HuH-7.5 (cell line): ENCODE measurements around the gene RERE.

ENCODE experiments used
- DNase-seq: peaks from one replicate; pipeline ENCODE4 v3.0.0; 2011; ENCODE audit warnings: low spot score

RERE gene

DNA sequence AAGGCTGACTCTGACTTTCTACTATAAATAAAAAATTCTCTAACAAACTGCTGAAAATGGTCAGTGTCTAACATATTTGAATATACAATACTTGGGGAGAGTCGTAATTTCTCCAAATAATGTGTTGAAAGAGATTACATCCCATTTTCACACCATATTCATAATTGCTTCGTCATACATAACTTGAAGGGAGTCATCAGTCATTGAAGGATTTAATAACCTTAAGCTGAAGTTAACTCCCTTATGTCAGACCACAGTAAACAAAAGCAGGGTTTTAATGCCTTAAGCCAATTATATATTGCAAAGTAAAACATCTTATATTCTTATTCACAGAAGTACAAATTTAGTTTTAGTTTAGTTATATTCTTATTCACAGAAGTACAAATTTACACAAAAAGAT, 129.9 kb downstream of the RERE start:
- no peak for DNase-seq

DNA sequence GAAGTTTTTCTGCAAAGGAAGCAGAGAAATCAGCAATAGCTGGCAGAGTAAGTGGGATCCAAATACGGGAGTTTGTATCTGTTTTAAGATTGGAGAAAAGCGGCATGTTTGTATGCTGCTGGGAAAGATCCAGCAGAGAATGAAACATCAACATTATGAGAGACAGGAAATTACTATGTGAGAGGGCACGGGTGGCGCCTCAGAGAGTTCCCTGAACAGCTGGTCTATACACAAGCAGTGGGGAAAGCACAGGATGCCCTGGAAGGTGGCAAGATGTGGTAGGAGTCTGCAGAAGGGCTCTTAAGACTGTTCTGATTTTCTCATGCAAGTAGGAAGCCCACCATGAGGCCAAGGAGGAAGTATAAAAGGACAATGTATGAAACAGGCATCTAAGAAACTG, 130.4 kb downstream of the RERE start:
- DNase-seq: no peak

DNA sequence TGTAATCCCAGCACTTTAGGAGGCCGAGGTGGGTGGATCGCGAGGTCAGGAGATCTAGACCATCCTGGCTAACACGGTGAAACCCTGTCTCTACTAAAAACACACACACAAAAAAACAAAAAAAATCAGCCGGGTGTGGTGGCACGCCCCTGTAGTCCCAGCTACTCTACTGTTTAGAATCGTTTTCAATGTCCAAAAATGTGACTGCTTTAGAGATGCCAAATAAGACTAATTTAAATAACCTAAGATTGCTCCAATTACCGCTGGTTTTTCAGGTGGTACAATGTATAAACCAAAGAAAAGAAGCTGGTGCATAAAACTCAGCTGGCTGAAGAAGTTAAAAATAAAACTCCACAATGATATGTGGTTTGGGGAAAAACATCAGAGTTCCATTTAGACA, 132.0 kb downstream of the RERE start:
- DNase-seq: no peak

DNA sequence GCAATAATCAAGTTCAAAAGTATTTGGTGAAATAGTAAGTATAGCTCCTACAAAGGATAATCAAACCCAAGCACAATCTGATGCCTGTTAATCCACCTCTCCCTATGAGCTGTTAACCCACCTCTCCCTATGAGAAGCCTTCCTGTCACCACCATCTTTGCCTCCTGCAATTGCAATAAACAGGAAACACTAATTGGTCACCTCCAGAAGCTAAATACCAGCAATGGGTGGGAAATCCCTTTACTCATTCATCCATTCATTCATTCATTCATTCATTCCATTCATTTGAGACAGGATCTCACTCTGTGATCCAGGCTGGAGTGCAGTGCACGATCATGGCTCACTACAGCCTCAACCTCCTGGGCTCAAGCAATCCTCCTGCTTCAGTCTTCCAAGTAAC, 132.8 kb downstream of the RERE start:
- DNase-seq: no peak

DNA sequence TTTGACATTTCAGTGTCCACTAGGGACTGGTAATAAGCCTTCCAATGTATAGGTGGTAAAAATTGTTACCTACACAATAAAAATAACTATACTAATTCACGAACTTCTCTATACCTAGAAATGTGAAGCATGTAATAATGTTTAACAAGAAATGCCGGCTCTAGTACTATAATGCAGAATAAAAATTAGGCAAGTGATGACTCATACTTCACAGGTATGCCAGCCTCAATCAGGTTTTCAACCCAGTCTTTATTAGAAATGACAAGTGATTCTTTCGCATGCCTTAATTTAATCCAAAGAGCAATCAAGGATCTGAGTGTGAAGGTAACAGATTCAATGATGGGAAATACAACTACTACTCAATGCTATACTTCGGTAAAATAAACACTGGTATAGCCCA, 134.9 kb downstream of the RERE start:
- no peak for DNase-seq

DNA sequence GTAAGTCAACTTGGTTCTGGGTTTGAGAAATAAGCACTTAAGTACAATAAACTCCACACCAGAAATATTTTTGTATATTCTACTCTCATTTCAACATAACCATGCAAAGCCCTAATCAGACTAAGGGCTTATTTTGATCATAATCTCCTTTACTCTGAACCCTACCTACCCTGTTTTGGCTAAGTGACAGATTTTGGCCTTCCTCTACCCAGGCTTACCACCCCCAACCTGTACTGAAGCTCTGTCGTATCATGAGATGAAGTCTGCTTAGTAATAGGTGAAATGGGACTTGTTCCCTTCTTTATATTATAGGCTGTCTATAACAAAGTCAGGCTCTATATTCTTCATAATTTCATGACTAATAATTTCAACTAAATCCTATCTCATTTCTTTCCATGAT, 135.5 kb downstream of the RERE start:
- DNase-seq: no peak

DNA sequence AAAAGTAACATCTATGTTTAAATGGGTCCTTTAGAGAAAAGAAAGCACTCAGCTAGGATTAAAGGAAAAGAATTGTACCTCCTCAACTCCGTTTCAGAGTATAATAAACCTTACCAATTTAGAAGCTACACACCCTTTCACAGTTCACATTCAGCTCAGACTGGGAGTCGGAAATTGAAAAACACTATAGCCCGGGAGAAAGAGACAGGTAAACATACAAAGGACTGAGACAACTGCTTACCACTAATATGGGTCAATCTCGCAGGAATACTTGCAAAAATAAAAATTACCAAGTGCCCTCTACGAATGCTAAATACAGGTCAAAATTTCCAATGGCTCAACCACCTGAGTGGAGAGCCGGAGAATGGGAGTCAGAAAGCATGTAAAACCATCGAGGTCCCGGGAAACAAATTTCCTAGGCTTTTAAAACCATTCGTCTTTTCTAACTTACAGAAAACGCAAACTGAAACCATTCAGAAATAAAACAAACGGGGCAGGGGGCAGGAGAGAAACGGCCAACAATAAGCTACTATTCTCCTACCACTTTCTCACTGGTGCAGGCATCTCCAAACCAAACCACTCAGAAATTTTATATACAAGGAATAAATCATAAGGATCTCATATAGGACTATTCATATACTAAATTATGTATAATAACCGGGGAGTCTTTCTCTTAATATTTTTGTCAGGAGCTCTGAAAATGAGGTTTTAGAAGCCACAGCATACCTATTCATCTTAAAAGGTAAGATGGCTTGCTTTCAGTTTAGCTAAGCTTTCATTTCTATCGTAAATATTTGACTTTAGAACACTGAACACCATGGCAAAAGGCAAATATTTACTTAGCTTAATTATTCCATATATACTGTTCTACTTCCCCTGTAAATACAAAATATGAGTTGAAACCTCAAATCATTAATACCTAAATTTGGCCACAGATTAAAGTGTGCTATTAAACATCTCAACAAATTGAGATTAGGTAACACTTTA, 136.5 kb downstream of the RERE start:
- DNase-seq: no peak

DNA sequence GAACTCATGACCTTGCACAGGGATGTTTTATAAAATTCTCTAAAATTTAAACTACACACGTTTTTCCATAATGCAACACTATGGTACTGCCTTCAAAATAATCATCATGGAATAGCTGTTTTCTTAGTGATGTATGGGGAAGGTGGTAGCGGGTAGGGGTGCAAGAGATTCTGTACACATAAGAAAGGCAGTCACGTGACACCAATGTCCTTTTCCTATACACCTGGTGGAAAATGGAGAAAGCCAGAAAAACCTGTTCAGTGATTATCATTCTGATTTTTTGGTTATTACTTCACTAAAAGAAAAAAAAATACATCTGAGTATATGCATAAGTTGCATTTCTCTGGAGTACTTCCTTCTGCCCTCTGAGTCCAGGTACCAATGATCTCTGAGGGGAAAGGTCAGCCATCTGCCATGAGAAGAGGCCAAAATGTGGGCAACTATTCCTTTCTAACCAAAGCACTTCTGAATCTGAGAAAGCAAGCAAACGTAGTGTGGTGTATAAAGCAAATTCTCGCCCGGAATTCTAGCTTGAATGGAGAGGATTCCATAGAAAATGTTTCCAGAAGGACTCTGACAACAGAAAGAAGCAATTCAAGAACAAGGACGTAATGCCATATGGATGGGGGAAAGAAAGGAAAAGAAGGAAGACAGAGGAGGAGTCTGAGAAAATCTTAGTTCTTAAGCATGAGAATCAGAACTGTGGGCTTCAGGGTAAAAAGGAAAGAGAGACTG, 137.3 kb downstream of the RERE start:
- DNase-seq: no peak

DNA sequence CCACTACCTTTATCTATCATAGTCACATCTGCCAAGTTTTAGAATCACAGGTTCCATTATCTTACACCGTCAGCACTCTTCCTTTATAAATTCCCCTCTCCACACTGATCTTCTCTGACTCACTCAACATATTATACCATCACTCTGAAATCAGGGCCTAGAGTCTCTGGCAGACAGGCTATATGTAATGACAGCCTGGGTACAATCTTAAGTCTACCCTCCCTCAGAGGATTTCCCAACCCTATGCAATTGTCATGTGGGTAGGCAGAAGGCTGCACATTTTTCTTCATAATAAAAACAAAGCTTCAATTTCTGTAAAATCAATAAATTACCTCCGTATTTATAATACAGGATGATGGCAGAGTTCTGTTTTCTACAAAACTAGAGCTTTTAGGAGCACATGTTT, 138.0 kb downstream of the RERE start:
- no peak for DNase-seq

DNA sequence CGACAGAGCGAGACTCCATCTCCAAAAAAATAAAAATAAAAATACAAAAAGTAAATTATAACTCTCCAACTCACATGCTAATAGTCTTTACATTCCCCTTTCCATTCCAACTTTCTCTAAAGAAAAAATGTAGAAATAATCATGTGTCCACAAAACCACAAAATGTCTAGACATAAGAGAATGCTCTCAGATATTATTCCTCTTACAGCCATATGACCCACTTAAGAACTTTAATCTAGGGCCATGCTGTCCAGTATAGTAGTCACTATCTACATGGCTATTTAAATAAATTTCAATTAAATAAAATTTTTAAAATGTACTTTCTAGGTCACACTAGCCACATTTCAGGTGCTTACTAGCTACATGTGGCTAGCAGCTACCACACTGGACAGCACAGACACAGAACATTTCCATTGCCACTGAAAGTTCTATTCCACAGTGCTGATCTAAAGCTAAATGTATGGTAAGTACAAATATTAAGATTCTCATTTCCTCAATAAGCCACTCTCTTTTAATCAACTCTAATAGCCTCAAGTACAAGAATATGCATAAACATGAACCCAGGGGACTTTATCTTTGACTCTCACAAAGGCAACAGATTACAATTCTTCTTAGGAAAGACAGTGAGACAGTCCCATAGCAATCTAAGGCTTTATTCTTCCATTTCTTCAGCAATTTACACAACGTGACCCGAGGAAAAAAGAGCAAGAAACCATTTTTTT, 138.6 kb downstream of the RERE start:
- no peak for DNase-seq

DNA sequence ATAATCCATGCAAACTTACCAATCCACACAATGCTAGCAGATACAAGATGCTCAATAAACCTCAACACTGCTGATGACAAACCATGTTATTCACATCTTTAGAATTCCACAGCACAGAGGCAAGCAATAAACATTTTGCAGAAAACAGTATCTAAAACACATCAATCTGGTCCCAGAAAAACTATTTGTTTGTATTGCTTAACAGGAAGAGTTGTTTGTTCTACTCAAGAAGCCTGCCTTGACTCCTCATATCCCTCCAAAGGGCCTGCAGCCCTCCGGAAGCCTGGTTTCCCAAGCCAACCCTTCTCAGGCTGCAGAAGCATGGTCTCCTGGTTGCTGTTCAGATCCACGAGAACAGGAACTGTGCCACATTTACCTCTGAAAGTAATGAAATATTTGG, 139.7 kb downstream of the RERE start:
- DNase-seq: no peak

DNA sequence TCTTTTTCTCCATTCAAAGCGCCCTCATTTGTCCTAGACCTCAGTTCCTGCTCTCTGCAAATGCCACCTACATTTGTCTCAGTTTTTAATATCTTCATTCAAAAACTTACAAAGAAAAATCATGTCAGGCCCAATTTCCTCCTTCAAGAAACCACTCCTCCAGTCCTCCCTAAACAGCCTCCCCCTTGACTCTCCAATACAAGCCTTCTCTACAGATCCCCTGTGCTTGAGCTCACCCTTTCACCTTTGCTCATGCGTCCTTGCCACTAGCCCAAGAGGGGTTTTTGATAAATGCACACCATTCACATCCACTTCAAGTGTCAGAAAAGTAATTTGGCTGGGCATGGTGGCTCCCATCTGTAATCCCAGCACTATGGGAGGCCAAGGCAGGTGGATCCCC, 140.6 kb downstream of the RERE start:
- no peak for DNase-seq

DNA sequence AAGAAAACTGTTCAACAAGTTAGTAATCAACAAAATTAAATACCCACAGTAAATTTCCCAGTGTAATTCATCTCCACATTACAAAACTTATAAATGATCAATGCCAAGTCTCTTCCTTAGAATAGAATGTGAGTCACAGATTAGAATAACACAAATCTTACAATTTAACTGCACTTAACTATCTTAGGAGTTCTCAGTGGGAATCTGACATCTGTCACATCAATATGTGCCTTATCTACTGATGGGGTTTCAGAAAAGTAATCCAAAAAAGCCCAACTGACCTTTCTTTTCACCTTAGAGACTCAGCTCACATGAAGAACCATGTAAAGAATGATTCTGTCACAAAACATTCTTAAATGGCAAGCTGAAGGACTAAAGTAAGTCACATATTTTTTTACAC, 141.4 kb downstream of the RERE start:
- no peak for DNase-seq

DNA sequence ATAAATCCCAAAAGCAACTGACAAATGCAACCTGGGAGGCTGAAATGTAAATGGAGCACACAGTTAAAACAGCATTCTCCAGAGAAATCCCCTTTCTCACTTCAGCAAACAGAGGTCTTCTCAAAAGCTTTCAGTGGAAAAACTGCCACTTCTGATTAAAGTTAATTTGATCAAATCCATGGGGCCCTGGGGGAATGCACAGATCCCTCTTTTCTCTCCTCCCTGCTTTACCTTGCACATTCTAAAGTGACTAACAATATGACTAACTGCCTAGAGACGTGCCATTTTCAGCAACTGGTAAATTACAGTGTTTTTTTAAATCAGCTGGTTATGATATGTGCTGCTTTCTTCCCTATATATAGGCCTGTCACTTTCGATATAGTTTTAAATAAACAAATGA, 142.5 kb downstream of the RERE start:
- DNase-seq: no peak

DNA sequence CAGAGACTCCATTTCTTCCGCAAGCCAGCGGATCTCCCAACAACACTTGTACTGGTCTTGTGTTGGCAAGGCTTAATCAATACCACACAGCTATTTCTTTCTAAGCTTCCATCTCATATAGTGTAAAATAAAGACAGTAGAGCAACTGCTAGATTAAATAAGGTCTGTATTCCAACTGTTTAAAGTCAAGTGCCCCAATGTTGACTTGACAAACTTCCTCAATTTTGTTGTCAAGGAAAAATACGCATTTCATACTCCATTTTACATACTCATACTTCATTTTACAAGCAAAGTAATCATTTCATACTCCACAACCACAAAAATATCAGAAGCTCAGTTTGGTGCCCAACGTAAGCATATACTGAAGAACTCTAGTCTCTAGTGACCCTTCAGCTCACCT, 143.0 kb downstream of the RERE start:
- no peak for DNase-seq

DNA sequence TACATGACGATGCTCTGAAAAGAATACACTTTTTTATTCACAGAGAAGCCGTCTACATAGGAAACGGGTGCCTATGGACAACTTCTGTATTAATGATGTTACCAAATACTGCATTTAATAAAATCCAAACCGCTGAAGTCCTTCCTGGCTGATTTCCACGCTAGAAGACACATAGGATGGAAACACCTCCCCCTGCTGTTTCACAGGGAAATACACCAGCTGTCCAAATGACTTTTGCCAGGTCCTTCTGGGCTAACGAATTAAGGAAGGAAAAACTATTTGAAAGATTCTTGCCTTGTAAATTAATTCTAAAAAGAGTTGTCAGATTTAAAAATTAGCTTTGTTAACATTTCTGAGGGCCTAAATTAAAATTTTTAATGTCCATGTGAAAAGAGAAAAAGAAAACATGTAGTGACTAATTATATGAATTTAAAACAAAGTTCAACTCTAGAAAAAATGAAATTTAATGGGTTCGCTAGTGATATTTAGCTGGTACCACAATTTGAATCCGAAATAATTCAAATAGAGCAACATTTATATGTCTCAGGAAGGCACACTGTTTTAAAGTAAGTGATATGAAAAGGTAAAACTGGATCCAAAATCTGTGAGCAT, 146.0 kb downstream of the RERE start:
- DNase-seq: no peak

DNA sequence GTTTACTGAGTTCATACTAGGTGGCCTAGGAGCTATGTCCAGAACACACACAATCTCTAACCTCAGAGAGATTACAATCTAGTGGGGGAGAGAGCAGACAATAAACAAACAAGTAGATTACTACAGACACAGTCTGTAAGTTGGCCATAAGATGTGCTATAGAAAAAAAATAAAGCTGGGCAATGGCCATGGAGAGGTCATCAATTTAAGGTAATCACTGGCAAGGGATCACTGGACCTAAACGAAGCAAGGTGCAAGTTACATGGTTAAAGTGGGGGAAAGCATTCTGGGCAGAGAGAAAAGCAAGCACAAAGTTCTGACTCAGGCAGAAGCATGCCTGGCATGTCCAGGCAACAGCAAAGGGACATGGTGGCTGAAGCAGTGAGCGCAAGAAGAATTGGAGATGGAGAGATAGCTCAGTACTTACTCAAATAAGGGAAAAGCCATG, 147.0 kb downstream of the RERE start:
- DNase-seq: no peak

DNA sequence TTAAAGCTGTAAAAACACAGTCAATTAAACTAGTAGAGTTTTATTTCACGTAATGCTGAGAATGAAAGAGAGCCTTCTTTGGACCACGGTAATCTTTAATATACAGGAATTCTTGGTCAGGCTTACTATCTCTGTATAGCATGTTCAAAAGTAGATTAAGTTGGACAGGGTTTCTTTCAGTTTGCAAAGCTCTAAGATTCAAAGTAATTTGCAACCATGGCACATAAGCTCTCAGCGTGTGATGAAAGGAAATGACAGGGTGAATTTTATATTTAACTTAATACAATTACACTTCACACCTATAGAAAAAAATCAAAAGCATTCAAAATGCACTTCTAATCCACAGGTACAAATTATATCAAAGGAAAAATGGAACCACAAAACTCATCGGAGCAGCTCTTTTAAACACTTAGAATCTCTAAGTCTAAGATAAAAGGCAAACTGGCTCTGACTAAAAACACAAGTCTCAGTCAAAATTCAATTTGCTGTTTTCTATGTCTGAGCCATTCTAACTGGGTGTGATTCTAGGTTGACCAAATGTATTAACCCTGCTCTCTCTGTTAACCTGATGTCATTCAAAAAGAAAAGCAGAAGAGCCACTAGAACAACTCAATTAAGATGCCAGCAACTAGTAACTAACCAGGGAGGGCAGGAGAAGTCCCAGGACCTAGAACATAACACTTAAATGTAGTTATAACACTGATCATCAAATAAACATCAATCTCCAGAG, 147.7 kb downstream of the RERE start:
- DNase-seq: no peak

DNA sequence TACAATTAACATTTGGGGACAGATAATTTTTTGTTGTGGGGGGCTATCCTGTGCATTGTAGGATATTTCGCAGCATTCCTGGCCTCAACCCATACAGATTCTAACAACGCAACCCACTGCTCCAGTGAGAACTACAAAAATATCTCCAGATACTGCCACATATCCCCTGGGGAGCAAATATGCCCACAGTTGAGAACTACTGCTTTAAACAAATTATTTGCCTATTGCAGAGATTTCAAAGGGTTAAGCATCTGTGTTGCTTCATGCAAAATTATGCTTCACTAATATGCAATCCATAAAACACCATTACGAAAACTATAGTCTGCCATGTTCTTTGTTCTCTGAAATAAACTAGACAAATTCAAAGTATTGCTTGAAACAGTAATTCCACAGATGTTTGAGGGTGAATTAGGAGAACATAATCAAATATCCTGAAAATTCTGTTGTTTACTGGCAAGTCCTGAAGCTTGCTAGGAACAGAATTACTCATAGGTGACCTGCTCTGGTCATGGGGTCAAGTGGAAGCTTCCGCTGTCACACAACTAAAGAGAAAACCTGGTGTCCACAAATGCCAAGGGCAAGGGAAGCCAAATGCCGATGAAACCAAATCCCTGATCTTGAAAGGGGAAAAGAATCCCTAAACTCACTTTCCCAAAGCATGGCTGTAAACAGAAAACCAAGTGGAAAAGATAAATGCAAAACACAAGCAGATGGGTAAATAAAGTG, 149.4 kb downstream of the RERE start:
- DNase-seq: no peak

DNA sequence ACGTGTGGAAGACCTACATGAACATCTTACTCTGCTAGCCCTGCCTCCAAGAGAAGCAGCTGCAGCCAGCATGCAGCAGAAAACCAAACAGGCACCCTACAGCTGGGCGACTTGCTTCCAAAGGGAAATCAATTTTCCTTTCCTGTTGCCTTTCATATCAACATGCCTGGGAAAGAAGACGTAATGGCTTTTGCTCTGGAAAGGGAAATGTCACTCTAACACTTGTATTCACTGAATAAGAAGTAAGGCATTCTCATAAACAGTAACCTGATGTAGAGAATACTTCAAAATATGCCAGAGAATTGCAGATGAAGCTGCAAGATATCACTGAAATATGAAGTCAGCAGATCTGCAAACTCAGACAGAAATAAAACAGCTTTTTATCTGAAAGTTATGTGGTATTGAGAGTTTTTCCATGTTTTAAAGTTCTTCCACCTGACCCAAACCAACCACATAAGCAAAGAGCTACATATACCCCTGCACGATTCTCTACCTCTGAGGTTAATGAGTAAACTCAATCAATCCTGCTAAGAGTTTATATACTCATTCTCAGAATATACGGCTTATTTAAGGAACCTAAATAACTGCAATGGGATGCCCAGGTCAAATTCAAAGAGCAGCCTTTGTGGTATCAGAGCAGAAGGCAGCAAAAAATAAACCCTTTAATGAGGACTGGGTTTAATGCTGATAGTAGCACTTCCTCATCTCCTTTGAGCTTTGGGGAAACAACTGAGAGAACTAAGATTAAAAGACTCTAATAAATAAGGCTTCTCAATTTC, 150.9 kb downstream of the RERE start:
- DNase-seq: no peak
